ENCODE data around the gene MED12.

GRCh38 chrX:71100581-71101505, 17.6 kb upstream of the MED12 start:
- TF ChIP-seq CTCF (IDR thresholded peaks at IDR 0.05; ENCODE audit: control extremely low read depth in 1 of 3, insufficient read depth in 1 of 3, low read depth in 1 of 3, low read length in 3 of 3) (peak in 1 of 3 experiments; percentile 5; a peak in 1 of 4 replicates), EZH2 (IDR thresholded peaks at IDR 0.05; ENCODE audit: low read depth, low read length, severe bottlenecking) (no peak), JUND (IDR thresholded peaks at IDR 0.05; ENCODE audit: low read length) (no peak), MAX (IDR thresholded peaks at IDR 0.05) (no peak), TAF1 (IDR thresholded peaks at IDR 0.05; ENCODE audit: low read depth, low read length) (no peak), POLR2AphosphoS5 (IDR thresholded peaks at IDR 0.05; ENCODE audit: low read depth, low read length) (no peak), POLR2A (IDR thresholded peaks at IDR 0.05; ENCODE audit: control extremely low read depth in 1 of 2, low read depth in 2 of 2, low read length in 2 of 2) (no peak), CBX5 (IDR thresholded peaks at IDR 0.05; ENCODE audit: low read depth, low read length) (no peak), HDAC6 (IDR thresholded peaks at IDR 0.05; ENCODE audit: low read depth, low read length) (no peak), SP1 (IDR thresholded peaks at IDR 0.05; ENCODE audit: low read depth, low read length) (no peak), EP300 (IDR thresholded peaks at IDR 0.05; ENCODE audit: borderline replicate concordance in 1 of 2, low read depth in 2 of 2, low read length in 2 of 2) (no peak), HDAC2 (IDR thresholded peaks at IDR 0.05; ENCODE audit: borderline replicate concordance in 1 of 2, low read depth in 2 of 2, low read length in 2 of 2) (no peak), E2F6 (IDR thresholded peaks at IDR 0.05) (no peak)

Measured in H1 (cell line).